Measurements from ENCODE around the gene ZCWPW1. TPM values are rescaled to one million over a fixed set of nuclear protein-coding genes. Genes with fewer than 3 reads are reported as not detected.
"Not testable (repeated sequence)": the region's sequence is repeated elsewhere in the genome, so short reads cannot be mapped to it uniquely, and the experiment has no call there.

Gene ZCWPW1
- total RNA-seq, 2 donors from 2014 or later = 5.1 TPM

GRCh38 chr7:100444311-100445278, 16.1 kb upstream of the ZCWPW1 start:
- ATAC-seq (peak; percentile 40), DNase-seq (no peak)
- no peaks in the 10 kb centered on the region for H3K27me3 Mint-ChIP-seq
- H3K4me3 Mint-ChIP-seq = no peak overlapping the region
- no peaks in the 10 kb centered on the region for H3K36me3 Mint-ChIP-seq (ENCODE audit: low read depth)
- peaks cover 8% of the 10 kb centered on the region for H3K4me1 Mint-ChIP-seq
- H3K27ac Mint-ChIP-seq = peak overlapping the region; percentile 79
- H3K9me3 ChIP-seq (ENCODE audit: control insufficient read depth, low read length, poor library complexity, severe bottlenecking) = no peaks in the 10 kb centered on the region

- no peak for ATAC-seq
- Mint-ChIP-seq H3K36me3 (ENCODE audit: low read depth) (no peaks in the 10 kb centered on the region), H3K27me3 (no peaks in the 10 kb centered on the region), H3K4me1 (peaks cover 8% of the 10 kb centered on the region), H3K27ac (peak overlapping the region; percentile 47), H3K4me3 (no peak overlapping the region)
- H3K9me3 ChIP-seq (ENCODE audit: control insufficient read depth, low read length, poor library complexity, severe bottlenecking) = no peaks in the 10 kb centered on the region
- DNase-seq = no peak
Measured at GRCh38 chr7:100443096-100443840, 14.8 kb upstream of the ZCWPW1 start.

- peaks cover 8% of the 10 kb centered on the region for H3K4me1 Mint-ChIP-seq
- no peak for ATAC-seq
- H3K27me3 Mint-ChIP-seq = no peaks in the 10 kb centered on the region
- no peak for DNase-seq
- no peak overlapping the region for H3K4me3 Mint-ChIP-seq
- H3K36me3 Mint-ChIP-seq (ENCODE audit: low read depth) = no peaks in the 10 kb centered on the region
- H3K9me3 ChIP-seq (ENCODE audit: control insufficient read depth, low read length, poor library complexity, severe bottlenecking) = no peaks in the 10 kb centered on the region
- H3K27ac Mint-ChIP-seq = no peak overlapping the region
Measured at GRCh38 chr7:100441641-100442535, 13.4 kb upstream of the ZCWPW1 start.

- H3K4me1 Mint-ChIP-seq = peaks cover 15% of the 10 kb centered on the region
- H3K36me3 Mint-ChIP-seq (ENCODE audit: low read depth); ATAC-seq; H3K9me3 ChIP-seq (ENCODE audit: control insufficient read depth, low read length, poor library complexity, severe bottlenecking); H3K27me3 Mint-ChIP-seq; H3K27ac Mint-ChIP-seq; H3K4me3 Mint-ChIP-seq; DNase-seq: not testable (repeated sequence)
Measured at GRCh38 chr7:100439244-100439643, 10.7 kb upstream of the ZCWPW1 start.

GRCh38 chr7:100438731-100439130, 10.2 kb upstream of the ZCWPW1 start:
- H3K4me3 Mint-ChIP-seq; H3K9me3 ChIP-seq (ENCODE audit: control insufficient read depth, low read length, poor library complexity, severe bottlenecking); H3K27ac Mint-ChIP-seq; ATAC-seq; H3K36me3 Mint-ChIP-seq (ENCODE audit: low read depth); DNase-seq; H3K27me3 Mint-ChIP-seq: not testable (repeated sequence)
- H3K4me1 Mint-ChIP-seq = peaks cover 16% of the 10 kb centered on the region

GRCh38 chr7:100438172-100438571, 9.7 kb upstream of the ZCWPW1 start:
- Mint-ChIP-seq H3K4me1 (peaks cover 21% of the 10 kb centered on the region), H3K27ac (no peak overlapping the region), H3K36me3 (ENCODE audit: low read depth) (peaks cover 6% of the 10 kb centered on the region), H3K27me3 (no peaks in the 10 kb centered on the region), H3K4me3 (no peak overlapping the region)
- H3K9me3 ChIP-seq (ENCODE audit: control insufficient read depth, low read length, poor library complexity, severe bottlenecking) = no peaks in the 10 kb centered on the region
- ATAC-seq = no peak
- no peak for DNase-seq

GRCh38 chr7:100437150-100438100, 8.9 kb upstream of the ZCWPW1 start:
- peaks cover 26% of the 10 kb centered on the region for H3K4me1 Mint-ChIP-seq
- peak overlapping the region; percentile 98 for H3K4me3 Mint-ChIP-seq
- no peak for ATAC-seq
- peaks cover 6% of the 10 kb centered on the region for H3K36me3 Mint-ChIP-seq (ENCODE audit: low read depth)
- no peaks in the 10 kb centered on the region for H3K27me3 Mint-ChIP-seq
- H3K27ac Mint-ChIP-seq = peak overlapping the region; percentile 95
- DNase-seq = no peak
- no peaks in the 10 kb centered on the region for H3K9me3 ChIP-seq (ENCODE audit: control insufficient read depth, low read length, poor library complexity, severe bottlenecking)

- Mint-ChIP-seq H3K4me3 (peak overlapping the region; percentile 98), H3K27ac (peak overlapping the region; percentile 98), H3K27me3 (no peaks in the 10 kb centered on the region), H3K4me1 (peaks cover 35% of the 10 kb centered on the region), H3K36me3 (ENCODE audit: low read depth) (peaks cover 6% of the 10 kb centered on the region)
- DNase-seq (peak; percentile 33 to 39 (median 34)), ATAC-seq (peak; percentile 39)
- H3K9me3 ChIP-seq (ENCODE audit: control insufficient read depth, low read length, poor library complexity, severe bottlenecking) = no peaks in the 10 kb centered on the region
Measured at GRCh38 chr7:100435401-100436304, 7.2 kb upstream of the ZCWPW1 start.

GRCh38 chr7:100434297-100435144, 6.0 kb upstream of the ZCWPW1 start:
- Mint-ChIP-seq H3K36me3 (ENCODE audit: low read depth) (peaks cover 6% of the 10 kb centered on the region), H3K4me1 (peaks cover 41% of the 10 kb centered on the region), H3K4me3 (peak overlapping the region; percentile 98), H3K27ac (peak overlapping the region; percentile 98), H3K27me3 (no peaks in the 10 kb centered on the region)
- ATAC-seq = no peak
- no peak for DNase-seq
- no peaks in the 10 kb centered on the region for H3K9me3 ChIP-seq (ENCODE audit: control insufficient read depth, low read length, poor library complexity, severe bottlenecking)

- H3K27ac Mint-ChIP-seq = peak overlapping the region; percentile 98
- H3K36me3 Mint-ChIP-seq (ENCODE audit: low read depth) = peaks cover 6% of the 10 kb centered on the region
- no peaks in the 10 kb centered on the region for H3K27me3 Mint-ChIP-seq
- peak overlapping the region; percentile 33 for H3K4me3 Mint-ChIP-seq
- peaks cover 46% of the 10 kb centered on the region for H3K4me1 Mint-ChIP-seq
- no peak for ATAC-seq
- DNase-seq = no peak
- H3K9me3 ChIP-seq (ENCODE audit: control insufficient read depth, low read length, poor library complexity, severe bottlenecking) = no peaks in the 10 kb centered on the region
Measured at GRCh38 chr7:100433592-100434296, 5.2 kb upstream of the ZCWPW1 start.
